GM18498 (cell line): ENCODE measurements around the gene ZNF177.

Source experiments
- ATAC-seq: cut with Tn5 transposase; IDR thresholded peaks from one replicate; pipeline ENCODE4 v1.9.1; 2021; ENCODE audit warnings: mild to moderate bottlenecking, moderate library complexity; ENCODE audit not compliant: unreplicated experiment

The ZNF177 gene

DNA sequence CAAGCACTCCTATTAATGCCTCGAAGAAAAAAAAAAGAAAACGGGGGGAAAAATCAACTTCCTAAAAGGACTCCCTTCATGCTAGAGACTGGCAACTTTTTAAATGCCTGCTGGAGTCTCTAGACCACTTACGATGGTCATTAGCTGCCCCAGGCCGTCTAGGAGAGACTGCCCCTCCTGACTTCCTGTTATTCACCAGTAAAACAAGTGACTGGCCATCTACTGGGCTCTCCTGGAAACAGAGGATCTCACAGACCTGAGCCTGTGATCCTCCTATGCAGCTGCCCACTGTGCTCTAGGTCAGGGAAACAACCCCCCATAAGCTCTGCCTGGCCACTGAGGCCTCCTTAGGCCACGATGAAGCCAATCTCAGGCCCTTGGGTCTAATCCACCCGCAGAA, 65.1 kb downstream of the ZNF177 start:
- no peak for ATAC-seq

- no peak for ATAC-seq
Measured at GRCh38 chr19:9430444-9430843, 67.6 kb downstream of the ZNF177 start.

- ATAC-seq = no peak
Measured at GRCh38 chr19:9431475-9431874, 68.7 kb downstream of the ZNF177 start.
